Raji (cell line): ENCODE results near the gene CD34.

Source experiments
- POLR2A ChIP-seq: IDR thresholded peaks from 2 replicates; pipeline ENCODE4 v1.6.1; 2011; ENCODE audit warnings: low read depth, low read length, control low read depth; ENCODE audit not compliant: insufficient read depth

Gene CD34

DNA sequence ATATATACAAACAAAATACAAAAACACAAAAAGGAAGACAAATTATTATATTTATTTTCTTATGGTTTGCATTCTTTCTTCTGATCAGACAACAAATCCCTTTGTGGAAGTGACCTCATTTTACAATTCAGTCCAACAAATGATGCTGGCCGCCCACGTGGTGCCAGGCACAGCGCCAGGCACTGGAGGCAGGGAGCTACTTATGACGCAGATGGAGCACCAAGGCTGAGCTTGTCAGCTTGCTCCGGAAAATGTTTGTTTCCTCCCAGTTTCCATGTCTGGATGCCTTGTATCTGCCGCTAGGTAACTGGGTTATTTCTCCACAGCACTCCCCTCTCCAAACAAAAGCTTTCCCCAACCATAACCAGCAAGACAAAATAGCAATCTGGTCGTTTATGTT is 30.7 kb upstream of the CD34 start:
- no peak for TF ChIP-seq POLR2A

GRCh38 chr1:207938016-207938415 is 27.1 kb upstream of the CD34 start:
- no peak for TF ChIP-seq POLR2A

DNA sequence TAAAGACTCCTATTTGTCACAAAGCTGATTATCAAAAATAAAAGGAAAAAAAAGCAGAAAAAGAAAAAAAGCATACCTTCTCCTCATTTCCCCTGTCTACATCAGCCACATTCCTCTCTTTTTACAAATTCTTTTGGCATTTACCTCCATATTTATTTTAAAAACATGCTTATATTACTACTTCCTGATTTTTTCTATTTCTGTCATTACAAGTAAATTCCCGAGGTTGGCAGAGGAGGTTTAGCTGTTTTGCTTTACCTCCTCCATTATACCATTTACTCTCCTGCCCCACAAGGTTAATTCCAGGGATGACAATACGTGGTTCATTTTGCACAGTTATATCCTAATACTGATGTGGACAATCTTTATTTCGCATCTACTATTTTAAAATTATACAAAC is 26.3 kb upstream of the CD34 start:
- TF ChIP-seq POLR2A: no peak

- no peak for TF ChIP-seq POLR2A
Observed at GRCh38 chr1:207935166-207935583, 24.2 kb upstream of the CD34 start.

GRCh38 chr1:207933205-207933800 is 22.4 kb upstream of the CD34 start:
- no peak for TF ChIP-seq POLR2A

DNA sequence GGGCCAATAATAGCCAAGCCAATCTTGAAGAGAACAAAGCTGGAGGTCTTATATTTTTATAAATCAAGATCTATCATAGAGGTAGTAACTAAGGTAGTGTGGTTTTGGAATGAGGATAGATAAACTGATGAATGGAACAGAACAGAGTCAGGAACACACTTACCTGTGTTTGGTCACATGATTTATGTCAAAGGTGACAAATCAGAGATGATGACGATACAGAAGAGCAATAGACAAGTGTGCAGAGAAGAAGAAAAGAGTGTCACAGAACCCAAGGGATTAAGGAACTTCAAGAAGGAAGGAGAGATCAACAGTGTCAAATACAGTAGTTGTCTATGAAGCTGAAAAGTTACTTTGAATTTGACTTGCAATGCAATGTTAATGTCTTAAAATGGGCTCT is 16.1 kb upstream of the CD34 start:
- no peak for TF ChIP-seq POLR2A

GRCh38 chr1:207925210-207925609 is 14.3 kb upstream of the CD34 start:
- TF ChIP-seq POLR2A: no peak

GRCh38 chr1:207923561-207923960 is 12.6 kb upstream of the CD34 start:
- TF ChIP-seq POLR2A: no peak

GRCh38 chr1:207923121-207923520 is 12.2 kb upstream of the CD34 start:
- TF ChIP-seq POLR2A: no peak

DNA sequence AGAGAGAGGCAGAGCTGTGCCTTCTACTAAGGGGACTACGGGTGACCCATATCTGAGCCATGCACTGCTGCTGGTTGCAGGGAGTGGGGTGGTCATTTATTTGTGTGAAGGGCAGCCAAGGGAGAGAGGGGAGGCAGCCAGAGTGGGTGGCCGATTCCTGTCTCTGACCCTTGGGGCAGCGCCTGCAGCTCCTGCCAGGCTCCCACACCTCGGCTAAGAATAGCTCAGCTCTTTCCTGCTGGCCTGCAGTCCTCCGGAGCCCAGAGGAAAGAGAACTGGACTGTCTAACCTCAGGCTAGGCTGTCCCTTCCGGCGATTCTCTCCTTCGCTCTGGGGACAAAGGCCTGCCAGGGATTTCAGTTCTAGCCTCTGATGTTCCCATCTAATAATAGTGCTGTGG is 11.6 kb upstream of the CD34 start:
- TF ChIP-seq POLR2A: no peak

DNA sequence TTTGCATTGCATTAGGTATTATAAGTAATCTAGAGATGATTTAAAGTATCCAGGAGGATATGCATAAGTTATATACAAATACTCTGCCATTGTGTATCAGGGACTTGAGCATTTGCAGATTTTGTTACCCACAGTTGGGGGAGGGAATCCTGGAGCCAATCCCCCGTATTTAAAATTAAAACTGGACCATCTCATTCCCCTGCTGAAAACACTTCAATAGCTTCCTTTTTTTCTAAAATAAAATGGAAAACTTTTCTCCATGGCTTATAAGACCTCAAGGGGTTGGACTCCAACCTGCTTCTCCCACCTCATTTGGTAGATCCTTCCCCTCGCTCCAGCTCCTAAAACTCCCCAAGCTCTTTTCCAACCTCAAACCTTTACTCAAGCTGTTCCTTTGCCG is 10.4 kb upstream of the CD34 start:
- TF ChIP-seq POLR2A: no peak

DNA sequence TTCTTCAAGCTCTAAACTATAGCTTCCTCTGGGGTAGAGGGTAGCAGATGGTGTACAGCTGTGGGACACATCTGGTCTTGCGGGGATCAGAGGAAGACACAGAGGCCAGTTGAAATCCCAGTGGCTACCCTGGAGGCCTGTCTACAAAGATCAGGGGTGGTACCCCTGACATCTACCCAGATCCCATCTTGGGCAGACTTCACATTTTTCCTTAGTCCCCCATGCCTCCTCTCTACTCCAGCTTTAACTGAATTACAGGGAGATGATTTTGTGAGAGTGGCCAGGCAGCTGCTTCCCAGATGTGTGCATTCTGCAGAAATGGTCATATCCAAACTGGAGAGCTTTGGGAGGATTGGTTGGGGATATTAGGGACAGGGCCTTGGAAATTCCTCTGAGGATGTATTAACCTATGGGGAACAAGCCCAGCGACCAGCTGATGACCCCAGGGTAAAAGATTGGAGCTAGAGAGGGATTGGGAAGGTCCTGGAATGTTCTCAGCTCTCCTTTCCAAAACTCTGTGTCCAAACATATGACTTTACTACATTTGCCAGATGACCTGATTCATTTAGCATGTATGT is 9.6 kb upstream of the CD34 start:
- TF ChIP-seq POLR2A: no peak

DNA sequence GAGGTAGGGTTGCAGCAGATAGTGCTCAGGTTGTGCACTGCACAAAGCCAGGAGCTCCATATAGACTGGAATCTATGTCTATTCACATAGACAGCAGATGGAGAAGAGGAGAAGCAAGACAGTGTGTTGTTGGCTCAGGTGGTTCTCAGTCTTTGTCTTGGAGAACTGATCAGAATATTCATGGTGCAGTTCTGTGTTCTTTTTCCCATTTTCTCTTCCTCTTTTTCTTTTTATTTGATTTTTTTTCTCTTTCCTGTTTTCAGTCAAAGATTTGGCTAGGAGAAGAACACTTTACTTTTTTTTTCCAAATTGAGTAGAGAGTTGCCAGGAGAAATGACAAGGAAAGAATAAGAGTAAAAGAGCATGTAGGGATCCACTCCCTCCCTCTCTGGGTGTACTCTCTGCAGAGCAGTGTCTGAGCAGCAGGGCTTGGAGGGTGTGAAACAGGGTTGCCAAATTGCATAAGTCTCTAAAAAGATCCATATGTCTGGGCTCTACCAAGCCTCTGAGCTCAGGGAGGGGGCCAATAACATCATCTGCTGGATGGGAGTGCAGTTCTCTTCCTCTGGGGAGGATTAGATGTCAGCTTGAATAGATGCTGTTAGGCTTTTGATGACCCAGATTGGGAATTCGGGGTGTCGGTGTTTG is 8.7 kb upstream of the CD34 start:
- no peak for TF ChIP-seq POLR2A

GRCh38 chr1:207918581-207918980 is 7.7 kb upstream of the CD34 start:
- no peak for TF ChIP-seq POLR2A

- no peak for TF ChIP-seq POLR2A
Observed at GRCh38 chr1:207918011-207918410, 7.1 kb upstream of the CD34 start.

DNA sequence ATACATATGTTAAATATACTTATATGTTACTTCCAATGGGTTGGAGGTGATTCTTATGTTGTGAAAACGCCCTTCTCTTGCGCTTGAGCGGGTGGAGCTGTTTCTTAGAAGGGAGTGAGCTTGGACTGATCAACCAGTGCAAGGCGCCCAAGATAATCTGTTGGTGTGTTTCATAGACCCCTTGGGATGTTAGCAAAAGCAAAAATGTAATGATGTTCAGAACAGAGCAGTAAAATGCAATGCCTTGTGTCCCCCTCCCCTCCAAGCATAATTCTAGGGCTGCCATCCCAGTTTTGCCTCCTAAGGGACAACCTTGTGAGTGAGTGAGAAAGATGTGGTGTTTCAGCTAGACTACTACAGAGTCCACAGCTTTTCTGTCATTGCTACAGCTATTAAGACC is 6.2 kb upstream of the CD34 start:
- TF ChIP-seq POLR2A: no peak

DNA sequence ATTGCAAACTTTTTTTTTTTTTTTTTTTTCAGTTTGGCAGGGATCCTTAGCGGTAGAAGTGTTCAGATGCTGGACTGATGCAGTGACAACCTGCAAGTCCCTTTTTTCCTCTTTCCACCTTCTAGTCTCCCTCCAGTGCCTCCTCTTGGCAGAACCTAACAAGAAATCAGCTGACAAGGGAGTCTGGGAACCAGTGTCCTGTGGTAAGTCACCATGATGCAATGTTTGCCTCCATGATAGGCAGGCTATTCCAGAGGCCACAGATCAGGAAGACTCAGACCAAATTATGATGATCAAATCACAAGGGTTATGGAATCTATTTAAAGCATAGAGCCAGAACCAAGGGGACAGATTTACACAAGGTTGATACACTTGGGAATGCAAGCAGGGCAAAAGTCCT is 3.0 kb upstream of the CD34 start:
- TF ChIP-seq POLR2A: no peak
